Measurements from ENCODE around the gene GCNT2. TPM values are rescaled to one million over a fixed set of nuclear protein-coding genes. Genes with fewer than 3 reads are reported as not detected.

Gene GCNT2
- total RNA-seq, 1 experiment from 2014 or later, result 42.8 TPM

- Histone ChIP-seq H3K4me3 (ENCODE audit: low read depth in 2 of 2, low read length in 2 of 2) (no peak overlapping the region), H3K27me3 (ENCODE audit: control insufficient read depth, insufficient read depth, low read length) (no peaks in the 10 kb centered on the region), H3K27ac (ENCODE audit: low read length) (no peak overlapping the region), H3K9me3 (ENCODE audit: control insufficient read depth, insufficient read depth, low read depth, low read length) (no peaks in the 10 kb centered on the region), H3K4me1 (ENCODE audit: control insufficient read depth, insufficient read depth, low read length) (no peaks in the 10 kb centered on the region), H3K36me3 (ENCODE audit: control insufficient read depth, insufficient read depth, low read length) (no peaks in the 10 kb centered on the region)
- DNase-seq (ENCODE audit: low read depth, low spot score), result no peak
- ATAC-seq, result no peak
- intact Hi-C loops (cut with micrococcal nuclease; ENCODE audit: unreplicated experiment) (no loop called here), in situ Hi-C loops (cut with HindIII; ENCODE audit: low pct_unique_long_range_greater_than_20kb, low sequenced_read_pairs) (no loop called here)
- TF ChIP-seq POLR2AphosphoS5 (IDR thresholded peaks at IDR 0.05; ENCODE audit: low read depth, low read length), result no peak
- POLR2A ChIA-PET, result no interaction called here
- CTCF ChIA-PET, result no interaction called here
- no TSS peak for BruUV-seq (replicated peaks)
Measured at GRCh38 chr6:10668126-10668917, 147.2 kb downstream of the GCNT2 start.

- DNase-seq (ENCODE audit: low read depth, low spot score) (no peak), ATAC-seq (no peak)
- no TSS peak for BruUV-seq (replicated peaks)
- in situ Hi-C loops (cut with HindIII; ENCODE audit: low pct_unique_long_range_greater_than_20kb, low sequenced_read_pairs), result no loop called here
- H3K4me3 ChIP-seq (ENCODE audit: low read depth in 2 of 2, low read length in 2 of 2), result no peak overlapping the region
- H3K36me3 ChIP-seq (ENCODE audit: control insufficient read depth, insufficient read depth, low read length), result no peaks in the 10 kb centered on the region
- no peaks in the 10 kb centered on the region for H3K27me3 ChIP-seq (ENCODE audit: control insufficient read depth, insufficient read depth, low read length)
- no peak overlapping the region for H3K27ac ChIP-seq (ENCODE audit: low read length)
- CTCF ChIA-PET, result no interaction called here
- intact Hi-C loops (cut with micrococcal nuclease; ENCODE audit: unreplicated experiment), result no loop called here
- H3K4me1 ChIP-seq (ENCODE audit: control insufficient read depth, insufficient read depth, low read length), result no peaks in the 10 kb centered on the region
- TF ChIP-seq POLR2AphosphoS5 (IDR thresholded peaks at IDR 0.05; ENCODE audit: low read depth, low read length) (no peak), SIN3A (IDR thresholded peaks at IDR 0.05; ENCODE audit: borderline replicate concordance, insufficient read depth, low read depth, low read length) (no peak), CTCF (IDR thresholded peaks at IDR 0.05) (no peak), TCF7L2 (IDR thresholded peaks at IDR 0.05; ENCODE audit: low read depth, low read length) (no peak), REST (IDR thresholded peaks at IDR 0.05; ENCODE audit: insufficient read depth in 1 of 2, low read depth in 2 of 2, low read length in 1 of 2) (no peak)
- H3K9me3 ChIP-seq (ENCODE audit: control insufficient read depth, insufficient read depth, low read depth, low read length), result no peaks in the 10 kb centered on the region
- POLR2A ChIA-PET, result no interaction called here
Measured at GRCh38 chr6:10676403-10676802, 155.3 kb downstream of the GCNT2 start.

GRCh38 chr6:10678456-10678855 lies 157.3 kb downstream of the GCNT2 start:
- Histone ChIP-seq H3K4me1 (ENCODE audit: control insufficient read depth, insufficient read depth, low read length) (no peaks in the 10 kb centered on the region), H3K9me3 (ENCODE audit: control insufficient read depth, insufficient read depth, low read depth, low read length) (no peaks in the 10 kb centered on the region), H3K4me3 (ENCODE audit: low read depth in 2 of 2, low read length in 2 of 2) (no peak overlapping the region), H3K36me3 (ENCODE audit: control insufficient read depth, insufficient read depth, low read length) (no peaks in the 10 kb centered on the region), H3K27me3 (ENCODE audit: control insufficient read depth, insufficient read depth, low read length) (no peaks in the 10 kb centered on the region), H3K27ac (ENCODE audit: low read length) (no peak overlapping the region)
- DNase-seq (ENCODE audit: low read depth, low spot score) (no peak), ATAC-seq (no peak)
- CTCF ChIA-PET, result no interaction called here
- no peak for TF ChIP-seq REST (IDR thresholded peaks at IDR 0.05; ENCODE audit: insufficient read depth in 1 of 2, low read depth in 2 of 2, low read length in 1 of 2)
- no peak for TF ChIP-seq TCF7L2 (IDR thresholded peaks at IDR 0.05; ENCODE audit: low read depth, low read length)
- TF ChIP-seq CTCF (IDR thresholded peaks at IDR 0.05), result no peak
- TF ChIP-seq POLR2AphosphoS5 (IDR thresholded peaks at IDR 0.05; ENCODE audit: low read depth, low read length), result no peak
- TF ChIP-seq SIN3A (IDR thresholded peaks at IDR 0.05; ENCODE audit: borderline replicate concordance, insufficient read depth, low read depth, low read length), result no peak
- POLR2A ChIA-PET, result interaction anchor here (0.6 kb wide), 1 partner anchor 117 kb away, joined by 3 read pairs; no protein-coding TSS in a partner anchor
- no TSS peak for BruUV-seq (replicated peaks)
- intact Hi-C loops (cut with micrococcal nuclease; ENCODE audit: unreplicated experiment) (no loop called here), in situ Hi-C loops (cut with HindIII; ENCODE audit: low pct_unique_long_range_greater_than_20kb, low sequenced_read_pairs) (no loop called here)

Measured in Panc1 (cell line).